K562 (cell line): ENCODE data around the gene FXYD3. TPM values are rescaled to one million over a fixed set of nuclear protein-coding genes. Genes with fewer than 3 reads are reported as not detected.

Experiments
- BCL6 ChIP-seq: fragments of 250-450 bp; sonication (Bioruptor Pico); IDR thresholded peaks from 2 replicates; pipeline ENCODE4 v1.4.0; 2020
- CSDE1 ChIP-seq, 2 experiments: fragments of 450-650 bp; IDR thresholded peaks; 2 replicates each; pipeline ENCODE4 v1.6.1; 2016; ENCODE audit warnings: mild to moderate bottlenecking in 1 of 2
- DMBX1 ChIP-seq: fragments of 250-450 bp; sonication (Bioruptor Pico); IDR thresholded peaks from 2 replicates; pipeline ENCODE4 v1.8.0; 2022; ENCODE audit warnings: inconsistent platforms, mild to moderate bottlenecking, moderate library complexity, borderline replicate concordance
- DNMT1 ChIP-seq: fragments of 450-650 bp; IDR thresholded peaks from 2 replicates; pipeline ENCODE4 v1.6.1; 2016; ENCODE audit warnings: antibody characterized with exemption, mild to moderate bottlenecking
- DPF2 ChIP-seq: fragments of 450-650 bp; IDR thresholded peaks from 2 replicates; pipeline ENCODE4 v1.6.1; 2016
- GTF2A2 ChIP-seq: IDR thresholded peaks from 2 replicates; pipeline ENCODE4 v1.6.1; 2016; ENCODE audit warnings: mild to moderate bottlenecking, missing genetic modification characterization, missing compliant biosample characterization
- GTF2E2 ChIP-seq: fragments of 200-800 bp; sonication (Bioruptor generic); IDR thresholded peaks from 2 replicates; pipeline ENCODE4 v1.6.1; 2016; ENCODE audit warnings: missing genetic modification characterization, missing compliant biosample characterization
- PCBP1 ChIP-seq: fragments of 200-400 bp; formaldehyde crosslinking; IDR thresholded peaks from 2 replicates; pipeline ENCODE4 v1.6.1; 2018; ENCODE audit warnings: mild to moderate bottlenecking, low read depth, low read length; ENCODE audit not compliant: poor library complexity, severe bottlenecking
- PHB ChIP-seq: fragments of 250-450 bp; sonication (Bioruptor Pico); IDR thresholded peaks from 2 replicates; pipeline ENCODE4 v1.5.0; 2021
- PHB2 ChIP-seq: fragments of 450-650 bp; IDR thresholded peaks from 2 replicates; pipeline ENCODE4 v1.6.1; 2017; ENCODE audit warnings: low read depth
- PHF8 ChIP-seq: fragments of 200-600 bp; sonication (generic); IDR thresholded peaks from 2 replicates; pipeline ENCODE4 v1.6.1; 2012; ENCODE audit warnings: mixed run types, mild to moderate bottlenecking, inconsistent platforms, low read length, moderate library complexity, borderline replicate concordance
- PRMT5 ChIP-seq: sonication (generic); formaldehyde crosslinking; IDR thresholded peaks from 2 replicates; pipeline ENCODE4 v1.5.0; 2020; ENCODE audit warnings: missing genetic modification reagents
- SMAD2 ChIP-seq: fragments of 150-350 bp; IDR thresholded peaks from 2 replicates; pipeline ENCODE4 v1.6.1; 2014; ENCODE audit warnings: low read depth, mild to moderate bottlenecking, low read length
- SRSF9 ChIP-seq: fragments of 200-400 bp; formaldehyde crosslinking; IDR thresholded peaks from 2 replicates; pipeline ENCODE4 v1.6.1; 2017; ENCODE audit warnings: low read depth, low read length, borderline replicate concordance
- TBP ChIP-seq: optimal IDR thresholded peaks from 2 replicates; pipeline ENCODE3; 2011; ENCODE audit warnings: low read depth, low read length, improper control_type of control experiment
- ZNF57 ChIP-seq: fragments of 450-650 bp; formaldehyde crosslinking; IDR thresholded peaks from 2 replicates; pipeline ENCODE4 v1.4.0; 2020; ENCODE audit warnings: mild to moderate bottlenecking, moderate library complexity
- polyA plus RNA-seq, 8 experiments: library from polyadenylated mRNA; depleted of rRNA in 4 of 8; stranded (reverse) in 5 of 8; unstranded in 3 of 8; fragments of >200 nt; fragmentation: Nextera tagmentation in 2 of 8; fragmentation: Illumina TruSeq in 1 of 8; extraction: Ambion mirVana in 2 of 8; extraction: Trizol in 1 of 8; gene quantifications; 2 replicates each; pipeline versions ENCODE4 v1.2.1 to v1.2.3, GENCODE V29; 2011 to 2014; ENCODE audit warnings: inconsistent platforms in 1 of 8, missing spikeins in 1 of 8
- total RNA-seq, 7 experiments: library from RNA; depleted of rRNA in 6 of 7; stranded (reverse); fragments of >200 nt in 6 of 7; fragmentation: Illumina TruSeq in 2 of 7; extraction: Trizol in 2 of 7; gene quantifications; 2 replicates each; pipeline versions ENCODE4 v1.2.1 to v1.2.3, GENCODE V29; 2011 to 2021; ENCODE audit warnings: low replicate concordance in 1 of 7
- TF ChIP-seq, protein P1 (sequence below): fragments of 250-450 bp; sonication (Bioruptor Pico); IDR thresholded peaks from 2 replicates; pipeline ENCODE4 v1.5.1; 2021; ENCODE audit warnings: mild to moderate bottlenecking
- TF ChIP-seq, protein P2 (sequence below): sonication (generic); IDR thresholded peaks from 2 replicates; pipeline ENCODE4 v1.6.1; 2016
- TF ChIP-seq, protein P3 (sequence below): fragments of 250-450 bp; sonication (Bioruptor Pico); IDR thresholded peaks from 2 replicates; pipeline ENCODE4 v1.8.0; 2022; ENCODE audit warnings: inconsistent platforms
- TF ChIP-seq, protein P4 (sequence below): fragments of 250-450 bp; sonication (Bioruptor Pico); IDR thresholded peaks from 2 replicates; pipeline ENCODE4 v1.4.0; 2020; ENCODE audit warnings: mild to moderate bottlenecking, moderate library complexity, borderline replicate concordance
- TF ChIP-seq, protein P5 (sequence below): fragments of 250-450 bp; sonication (Bioruptor Pico); IDR thresholded peaks from 2 replicates; pipeline ENCODE4 v1.5.0; 2020; ENCODE audit warnings: mild to moderate bottlenecking

FXYD3 gene
- total and polyA plus RNA-seq, 9 of the 15 experiments (the other 6 are each of a cell fraction or from before 2014, with no cell fraction given), result 0.24 TPM; not detected in 8

DNA sequence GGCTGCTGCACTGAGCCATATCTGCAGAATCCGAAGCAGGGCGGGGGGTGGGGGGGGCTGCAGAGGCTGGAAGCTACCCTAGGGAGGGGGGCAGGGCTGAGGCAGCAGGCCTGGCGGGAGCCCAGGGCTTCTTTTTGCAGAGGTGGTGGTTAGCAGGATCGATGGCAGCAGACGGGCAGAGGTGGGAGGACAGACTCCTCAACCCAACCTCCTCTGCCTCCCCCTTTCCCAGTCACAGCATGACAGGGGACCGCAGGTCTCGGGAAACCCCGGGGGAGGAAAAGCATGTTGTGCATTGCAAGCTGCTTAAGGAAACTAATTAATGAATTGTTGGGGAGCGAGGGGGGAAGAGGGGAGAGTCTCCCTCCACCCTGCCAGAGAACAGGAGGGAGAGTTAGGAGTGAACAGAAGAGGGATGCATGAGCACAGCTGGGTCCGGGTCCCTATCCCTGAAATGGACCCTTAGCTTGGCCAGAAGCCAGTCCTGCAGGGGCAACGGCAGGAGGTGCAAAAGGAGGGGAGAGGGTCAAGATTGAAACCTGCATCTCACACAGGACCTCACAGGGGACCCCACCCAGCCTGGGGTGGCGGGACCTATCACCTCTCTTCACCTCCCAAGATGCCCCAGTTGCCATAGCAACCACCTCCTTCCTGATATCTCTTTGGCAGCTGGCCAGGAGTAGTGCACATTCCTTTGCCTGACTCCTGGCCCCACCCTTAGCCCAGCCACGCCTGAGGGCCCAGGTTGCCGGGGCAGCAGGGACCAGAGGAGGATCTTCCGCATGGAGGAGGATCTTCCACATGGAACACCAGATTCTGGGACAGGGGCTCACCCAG is 29.2 kb downstream of the FXYD3 start (continued):
- TF ChIP-seq PCBP1, result no peak
- TF ChIP-seq, protein P1, sequence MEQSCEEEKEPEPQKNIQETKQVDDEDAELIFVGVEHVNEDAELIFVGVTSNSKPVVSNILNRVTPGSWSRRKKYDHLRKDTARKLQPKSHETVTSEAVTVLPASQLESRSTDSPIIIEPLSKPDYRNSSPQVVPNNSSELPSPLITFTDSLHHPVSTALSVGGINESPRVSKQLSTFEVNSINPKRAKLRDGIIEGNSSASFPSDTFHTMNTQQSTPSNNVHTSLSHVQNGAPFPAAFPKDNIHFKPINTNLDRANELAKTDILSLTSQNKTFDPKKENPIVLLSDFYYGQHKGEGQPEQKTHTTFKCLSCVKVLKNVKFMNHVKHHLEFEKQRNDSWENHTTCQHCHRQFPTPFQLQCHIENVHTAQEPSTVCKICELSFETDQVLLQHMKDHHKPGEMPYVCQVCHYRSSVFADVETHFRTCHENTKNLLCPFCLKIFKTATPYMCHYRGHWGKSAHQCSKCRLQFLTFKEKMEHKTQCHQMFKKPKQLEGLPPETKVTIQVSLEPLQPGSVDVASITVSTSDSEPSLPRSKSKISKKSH (CRISPR knock-in tag), result no peak
- no peak for TF ChIP-seq PHF8
- no peak for TF ChIP-seq SRSF9
- no peak for TF ChIP-seq BCL6 (CRISPR knock-in tag)
- TF ChIP-seq GTF2A2, result no peak
- no peak for TF ChIP-seq ZNF57
- TF ChIP-seq DMBX1, result no peak
- TF ChIP-seq, protein P2, sequence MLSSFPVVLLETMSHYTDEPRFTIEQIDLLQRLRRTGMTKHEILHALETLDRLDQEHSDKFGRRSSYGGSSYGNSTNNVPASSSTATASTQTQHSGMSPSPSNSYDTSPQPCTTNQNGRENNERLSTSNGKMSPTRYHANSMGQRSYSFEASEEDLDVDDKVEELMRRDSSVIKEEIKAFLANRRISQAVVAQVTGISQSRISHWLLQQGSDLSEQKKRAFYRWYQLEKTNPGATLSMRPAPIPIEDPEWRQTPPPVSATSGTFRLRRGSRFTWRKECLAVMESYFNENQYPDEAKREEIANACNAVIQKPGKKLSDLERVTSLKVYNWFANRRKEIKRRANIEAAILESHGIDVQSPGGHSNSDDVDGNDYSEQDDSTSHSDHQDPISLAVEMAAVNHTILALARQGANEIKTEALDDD, result no peak
- no peak for TF ChIP-seq SMAD2
- TF ChIP-seq CSDE1 (IDR thresholded peaks at IDR 0.05), result peak in 1 of 2 experiments; percentile 95; a peak in 2 of 4 replicates
- TF ChIP-seq, protein P3, sequence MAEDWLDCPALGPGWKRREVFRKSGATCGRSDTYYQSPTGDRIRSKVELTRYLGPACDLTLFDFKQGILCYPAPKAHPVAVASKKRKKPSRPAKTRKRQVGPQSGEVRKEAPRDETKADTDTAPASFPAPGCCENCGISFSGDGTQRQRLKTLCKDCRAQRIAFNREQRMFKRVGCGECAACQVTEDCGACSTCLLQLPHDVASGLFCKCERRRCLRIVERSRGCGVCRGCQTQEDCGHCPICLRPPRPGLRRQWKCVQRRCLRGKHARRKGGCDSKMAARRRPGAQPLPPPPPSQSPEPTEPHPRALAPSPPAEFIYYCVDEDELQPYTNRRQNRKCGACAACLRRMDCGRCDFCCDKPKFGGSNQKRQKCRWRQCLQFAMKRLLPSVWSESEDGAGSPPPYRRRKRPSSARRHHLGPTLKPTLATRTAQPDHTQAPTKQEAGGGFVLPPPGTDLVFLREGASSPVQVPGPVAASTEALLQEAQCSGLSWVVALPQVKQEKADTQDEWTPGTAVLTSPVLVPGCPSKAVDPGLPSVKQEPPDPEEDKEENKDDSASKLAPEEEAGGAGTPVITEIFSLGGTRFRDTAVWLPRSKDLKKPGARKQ (CRISPR knock-in tag), result no peak
- TF ChIP-seq, protein P4, sequence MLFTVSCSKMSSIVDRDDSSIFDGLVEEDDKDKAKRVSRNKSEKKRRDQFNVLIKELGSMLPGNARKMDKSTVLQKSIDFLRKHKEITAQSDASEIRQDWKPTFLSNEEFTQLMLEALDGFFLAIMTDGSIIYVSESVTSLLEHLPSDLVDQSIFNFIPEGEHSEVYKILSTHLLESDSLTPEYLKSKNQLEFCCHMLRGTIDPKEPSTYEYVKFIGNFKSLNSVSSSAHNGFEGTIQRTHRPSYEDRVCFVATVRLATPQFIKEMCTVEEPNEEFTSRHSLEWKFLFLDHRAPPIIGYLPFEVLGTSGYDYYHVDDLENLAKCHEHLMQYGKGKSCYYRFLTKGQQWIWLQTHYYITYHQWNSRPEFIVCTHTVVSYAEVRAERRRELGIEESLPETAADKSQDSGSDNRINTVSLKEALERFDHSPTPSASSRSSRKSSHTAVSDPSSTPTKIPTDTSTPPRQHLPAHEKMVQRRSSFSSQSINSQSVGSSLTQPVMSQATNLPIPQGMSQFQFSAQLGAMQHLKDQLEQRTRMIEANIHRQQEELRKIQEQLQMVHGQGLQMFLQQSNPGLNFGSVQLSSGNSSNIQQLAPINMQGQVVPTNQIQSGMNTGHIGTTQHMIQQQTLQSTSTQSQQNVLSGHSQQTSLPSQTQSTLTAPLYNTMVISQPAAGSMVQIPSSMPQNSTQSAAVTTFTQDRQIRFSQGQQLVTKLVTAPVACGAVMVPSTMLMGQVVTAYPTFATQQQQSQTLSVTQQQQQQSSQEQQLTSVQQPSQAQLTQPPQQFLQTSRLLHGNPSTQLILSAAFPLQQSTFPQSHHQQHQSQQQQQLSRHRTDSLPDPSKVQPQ (CRISPR knock-in tag), result no peak
- no peak for TF ChIP-seq PHB2
- TF ChIP-seq PHB (CRISPR knock-in tag), result no peak
- TF ChIP-seq, protein P5, sequence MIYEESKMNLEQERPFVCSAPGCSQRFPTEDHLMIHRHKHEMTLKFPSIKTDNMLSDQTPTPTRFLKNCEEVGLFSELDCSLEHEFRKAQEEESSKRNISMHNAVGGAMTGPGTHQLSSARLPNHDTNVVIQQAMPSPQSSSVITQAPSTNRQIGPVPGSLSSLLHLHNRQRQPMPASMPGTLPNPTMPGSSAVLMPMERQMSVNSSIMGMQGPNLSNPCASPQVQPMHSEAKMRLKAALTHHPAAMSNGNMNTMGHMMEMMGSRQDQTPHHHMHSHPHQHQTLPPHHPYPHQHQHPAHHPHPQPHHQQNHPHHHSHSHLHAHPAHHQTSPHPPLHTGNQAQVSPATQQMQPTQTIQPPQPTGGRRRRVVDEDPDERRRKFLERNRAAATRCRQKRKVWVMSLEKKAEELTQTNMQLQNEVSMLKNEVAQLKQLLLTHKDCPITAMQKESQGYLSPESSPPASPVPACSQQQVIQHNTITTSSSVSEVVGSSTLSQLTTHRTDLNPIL (CRISPR knock-in tag), result no peak
- no peak for TF ChIP-seq TBP
- TF ChIP-seq PRMT5 (CRISPR knock-in tag), result no peak
- TF ChIP-seq GTF2E2 (tag), result no peak
- no peak for TF ChIP-seq DNMT1
- TF ChIP-seq DPF2, result no peak
